OCI-LY1 (cell line): Measurements from ENCODE around the gene DDX31.

ENCODE experiments used
- H2AFZ ChIP-seq: fragments of 200-600 bp; sonication (generic), shearing (Covaris generic); 2 replicates; pipeline ENCODE4 v1.6.0; 2014; ENCODE audit warnings: antibody characterized with exemption, mild to moderate bottlenecking, low read length
- H3F3A ChIP-seq: fragments of 200-600 bp; sonication (generic), shearing (Covaris generic); 2 replicates; pipeline ENCODE4 v1.6.0; 2014; ENCODE audit warnings: mild to moderate bottlenecking, antibody characterized with exemption, low read length, moderate library complexity; ENCODE audit not compliant: insufficient read depth
- H3K27ac ChIP-seq: fragments of 200-600 bp; sonication (generic); 2 replicates; pipeline ENCODE4 v1.5.1; 2014; ENCODE audit warnings: low read length, mixed run types, mild to moderate bottlenecking, low read depth; ENCODE audit not compliant: poor library complexity, severe bottlenecking
- H3K27me3 ChIP-seq: fragments of 200-600 bp; sonication (generic); 2 replicates; pipeline ENCODE4 v1.6.0; 2014; ENCODE audit warnings: antibody characterized with exemption, mild to moderate bottlenecking, low read length, moderate library complexity; ENCODE audit not compliant: insufficient read depth
- H3K36me3 ChIP-seq: fragments of 200-600 bp; sonication (generic); 2 replicates; pipeline ENCODE4 v1.6.1; 2014; ENCODE audit warnings: mild to moderate bottlenecking, antibody characterized with exemption, low read length, moderate library complexity, mixed read lengths; ENCODE audit not compliant: insufficient read depth
- H3K4me1 ChIP-seq: fragments of 200-600 bp; sonication (generic); 2 replicates; pipeline ENCODE4 v1.5.1; 2014; ENCODE audit warnings: mild to moderate bottlenecking, low read length, moderate library complexity; ENCODE audit not compliant: insufficient read depth, severe bottlenecking
- H3K4me2 ChIP-seq: fragments of 200-600 bp; sonication (generic), shearing (Covaris generic); 2 replicates; pipeline ENCODE4 v1.6.1; 2014; ENCODE audit warnings: low read length
- H3K4me3 ChIP-seq: fragments of 200-600 bp; sonication (generic); 2 replicates; pipeline ENCODE4 v1.5.1; 2014; ENCODE audit warnings: low read length, low read depth, mild to moderate bottlenecking, mixed read lengths; ENCODE audit not compliant: poor library complexity, severe bottlenecking
- H3K79me2 ChIP-seq: fragments of 200-600 bp; shearing (Covaris generic); 2 replicates; pipeline ENCODE4 v1.6.1; 2016; ENCODE audit warnings: mixed run types, low read length, mixed read lengths; ENCODE audit not compliant: insufficient read depth
- H3K9ac ChIP-seq: fragments of 200-600 bp; sonication (generic), shearing (Covaris generic); 2 replicates; pipeline ENCODE4 v1.6.1; 2014; ENCODE audit warnings: mild to moderate bottlenecking, low read length, mixed read lengths
- H3K9me2 ChIP-seq: fragments of 200-600 bp; sonication (generic), shearing (Covaris generic); 2 replicates; pipeline ENCODE4 v1.6.1; 2014; ENCODE audit warnings: low read depth, mild to moderate bottlenecking, low read length, mixed read lengths
- H3K9me3 ChIP-seq: fragments of 200-600 bp; shearing (Covaris generic); 2 replicates; pipeline ENCODE4 v1.6.1; 2014; ENCODE audit warnings: low read length, mixed read lengths
- H4K20me1 ChIP-seq: fragments of 200-600 bp; sonication (generic), shearing (Covaris generic); 2 replicates; pipeline ENCODE4 v1.6.0; 2016; ENCODE audit warnings: mild to moderate bottlenecking, low read length; ENCODE audit not compliant: insufficient read depth
- CTCF ChIP-seq: fragments of 200-600 bp; sonication (generic), shearing (Covaris generic); IDR thresholded peaks from 2 replicates; pipeline ENCODE4 v1.5.1; 2017; ENCODE audit warnings: mild to moderate bottlenecking, antibody characterized with exemption, low read length, moderate library complexity, mixed read lengths
- EZH2 ChIP-seq: fragments of 200-600 bp; sonication (generic), shearing (Covaris generic); IDR thresholded peaks from 2 replicates; pipeline ENCODE4 v1.8.0; 2017; ENCODE audit warnings: borderline replicate concordance, mixed run types, mild to moderate bottlenecking, antibody characterized with exemption, low read length, moderate library complexity, mixed read lengths

The DDX31 gene

GRCh38 chr9:132562306-132562573, 107.5 kb downstream of the DDX31 start:
- TF ChIP-seq CTCF: no peak
- no peak for TF ChIP-seq EZH2
- Histone ChIP-seq H4K20me1 (no peaks in the 10 kb centered on the region), H3K4me3 (no peak overlapping the region), H3K27ac (no peak overlapping the region), H3F3A (no peaks in the 10 kb centered on the region), H2AFZ (no peak overlapping the region), H3K9me2 (no peaks in the 10 kb centered on the region), H3K4me1 (no peaks in the 10 kb centered on the region), H3K36me3 (no peaks in the 10 kb centered on the region; the same call in 1 of the 2 replicates), H3K9ac (no peak overlapping the region), H3K4me2 (no peak overlapping the region), H3K79me2 (no peaks in the 10 kb centered on the region), H3K9me3 (no peaks in the 10 kb centered on the region), H3K27me3 (peaks cover 14% of the 10 kb centered on the region; the same call in 1 of the 2 replicates)

- Histone ChIP-seq H3K27me3 (peaks cover 14% of the 10 kb centered on the region; the same call in 1 of the 2 replicates), H2AFZ (no peak overlapping the region), H3K27ac (no peak overlapping the region), H3K4me3 (no peak overlapping the region), H3K9ac (no peak overlapping the region), H3K9me3 (no peaks in the 10 kb centered on the region), H3K36me3 (no peaks in the 10 kb centered on the region; the same call in 1 of the 2 replicates), H3K79me2 (no peaks in the 10 kb centered on the region), H3K4me2 (no peak overlapping the region), H3F3A (no peaks in the 10 kb centered on the region), H3K4me1 (no peaks in the 10 kb centered on the region), H4K20me1 (no peaks in the 10 kb centered on the region), H3K9me2 (no peaks in the 10 kb centered on the region)
- TF ChIP-seq CTCF: no peak
- TF ChIP-seq EZH2: no peak
These were observed 109.1 kb downstream of the DDX31 start for GRCh38 chr9:132560616-132561202.

- Histone ChIP-seq H3K27me3 (peaks cover 14% of the 10 kb centered on the region; the same call in 1 of the 2 replicates), H3K4me1 (no peaks in the 10 kb centered on the region), H3K27ac (no peak overlapping the region), H3K9ac (no peak overlapping the region), H2AFZ (no peak overlapping the region), H3K4me3 (no peak overlapping the region), H4K20me1 (no peaks in the 10 kb centered on the region), H3K79me2 (no peaks in the 10 kb centered on the region), H3K36me3 (no peaks in the 10 kb centered on the region; the same call in 1 of the 2 replicates), H3F3A (no peaks in the 10 kb centered on the region), H3K9me2 (no peaks in the 10 kb centered on the region), H3K9me3 (no peaks in the 10 kb centered on the region), H3K4me2 (no peak overlapping the region)
- TF ChIP-seq CTCF (no peak), EZH2 (no peak)
These were observed 110.1 kb downstream of the DDX31 start for GRCh38 chr9:132559711-132560110.
